IPS-15b (cell line): Measurements from ENCODE around the gene XRCC3.

Experiments
- H3K27me3 ChIP-seq: one replicate; pipeline ENCODE4 v1.6.1; 2013; ENCODE audit warnings: low read length; ENCODE audit not compliant: control insufficient read depth, insufficient read depth
- H3K36me3 ChIP-seq: one replicate; pipeline ENCODE4 v1.6.1; 2013; ENCODE audit warnings: low read length; ENCODE audit not compliant: control insufficient read depth, insufficient read depth
- H3K4me1 ChIP-seq: one replicate; pipeline ENCODE4 v1.6.1; 2013; ENCODE audit warnings: mild to moderate bottlenecking, low read length; ENCODE audit not compliant: control insufficient read depth, insufficient read depth
- H3K4me3 ChIP-seq: one replicate; pipeline ENCODE4 v1.5.1; 2013; ENCODE audit warnings: low read depth, low read length
- H3K9ac ChIP-seq: one replicate; pipeline ENCODE4 v1.6.1; 2013; ENCODE audit warnings: low read depth, mild to moderate bottlenecking, low read length
- H3K9me3 ChIP-seq: one replicate; pipeline ENCODE4 v1.6.1; 2013; ENCODE audit warnings: mild to moderate bottlenecking, low read length; ENCODE audit not compliant: control insufficient read depth, insufficient read depth

XRCC3 gene

DNA sequence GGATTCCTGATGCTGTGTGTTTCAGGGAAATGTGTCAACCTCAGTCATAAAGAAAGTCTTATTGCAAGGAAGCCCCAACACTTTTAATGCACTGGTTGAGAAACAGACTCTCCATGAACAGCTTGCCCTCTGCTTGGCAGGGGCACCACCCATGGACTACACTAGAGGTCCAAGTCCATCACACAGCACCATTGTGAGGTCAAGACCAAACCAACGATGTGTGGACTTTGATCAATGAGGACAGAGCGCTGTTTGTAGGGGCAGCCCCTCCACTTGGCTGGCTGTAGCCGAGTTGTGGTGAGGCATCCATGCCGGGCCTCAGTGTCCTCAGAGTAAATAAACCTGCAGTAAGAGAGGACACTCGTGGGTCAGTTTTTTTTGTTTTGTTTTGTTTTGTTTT, 30.2 kb upstream of the XRCC3 start:
- peaks cover 3% of the 10 kb centered on the region for H3K36me3 ChIP-seq

DNA sequence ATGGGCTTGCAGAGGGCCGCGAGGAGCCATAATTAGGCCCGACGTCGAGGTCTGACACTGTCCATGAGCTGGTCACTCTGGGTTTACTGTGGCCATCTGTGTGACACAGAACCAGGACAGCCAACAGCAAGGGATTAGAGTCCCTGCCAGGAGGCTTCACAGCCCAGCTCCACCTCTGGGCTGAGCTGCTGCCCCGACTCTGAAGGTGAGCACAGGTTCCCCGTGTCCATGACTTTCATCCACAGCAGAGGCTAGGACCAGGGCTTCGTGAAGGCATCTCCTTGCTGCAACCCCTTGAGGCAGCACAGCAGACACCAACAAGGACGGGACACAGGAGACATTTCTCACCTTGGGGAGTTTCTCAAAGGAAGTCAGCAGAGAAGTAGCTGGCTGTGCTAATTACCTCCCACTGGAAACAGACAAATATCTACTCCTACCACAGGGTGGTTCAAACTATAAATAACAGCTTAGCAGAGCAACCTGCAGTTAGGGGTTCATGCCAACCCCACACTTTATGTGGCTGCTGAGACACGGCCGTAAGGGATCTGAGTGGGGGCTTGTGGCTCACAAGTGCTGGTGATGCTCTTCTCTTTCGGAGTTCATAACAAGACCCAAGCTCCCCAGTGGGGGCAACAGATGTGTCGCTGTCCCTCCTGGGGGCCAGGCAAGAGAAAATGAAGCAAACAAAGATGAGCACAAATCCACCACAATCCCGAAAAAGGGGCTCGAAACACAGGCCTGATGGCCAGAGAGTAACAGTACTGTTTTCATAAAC, 29.6 kb upstream of the XRCC3 start:
- H3K36me3 ChIP-seq = peaks cover 3% of the 10 kb centered on the region
- H3K4me3 ChIP-seq = no peak overlapping the region
- no peak overlapping the region for H3K9ac ChIP-seq
- H3K4me1 ChIP-seq = no peaks in the 10 kb centered on the region
- H3K9me3 ChIP-seq = no peaks in the 10 kb centered on the region
- no peaks in the 10 kb centered on the region for H3K27me3 ChIP-seq

More for the DNA sequence above, 30.2 kb upstream of the XRCC3 start:
- Histone ChIP-seq H3K9ac (no peak overlapping the region), H3K4me1 (no peaks in the 10 kb centered on the region), H3K9me3 (no peaks in the 10 kb centered on the region), H3K27me3 (no peaks in the 10 kb centered on the region), H3K4me3 (no peak overlapping the region)

DNA sequence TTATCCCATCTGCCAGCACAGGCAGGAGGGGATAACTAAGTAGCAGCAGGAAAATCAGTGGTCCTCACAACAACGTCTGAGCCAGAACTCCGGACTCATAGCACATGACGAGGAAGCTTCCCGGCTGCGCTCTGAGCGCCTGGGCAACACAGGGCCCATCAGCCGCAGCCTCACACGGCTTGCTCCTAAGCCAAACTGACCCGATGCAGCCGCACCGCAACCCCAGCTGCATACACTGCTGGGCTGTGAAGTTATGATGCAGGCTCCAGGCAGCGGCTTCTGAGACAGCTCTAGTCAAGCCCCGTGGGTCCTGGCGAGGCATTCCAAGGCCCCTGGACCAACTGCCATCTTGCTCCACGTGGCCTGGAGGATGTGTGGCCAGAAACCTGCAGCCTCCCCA, 28.4 kb upstream of the XRCC3 start:
- Histone ChIP-seq H3K4me1 (no peaks in the 10 kb centered on the region), H3K9me3 (no peaks in the 10 kb centered on the region), H3K9ac (no peak overlapping the region), H3K27me3 (no peaks in the 10 kb centered on the region), H3K36me3 (peaks cover 5% of the 10 kb centered on the region), H3K4me3 (no peak overlapping the region)

DNA sequence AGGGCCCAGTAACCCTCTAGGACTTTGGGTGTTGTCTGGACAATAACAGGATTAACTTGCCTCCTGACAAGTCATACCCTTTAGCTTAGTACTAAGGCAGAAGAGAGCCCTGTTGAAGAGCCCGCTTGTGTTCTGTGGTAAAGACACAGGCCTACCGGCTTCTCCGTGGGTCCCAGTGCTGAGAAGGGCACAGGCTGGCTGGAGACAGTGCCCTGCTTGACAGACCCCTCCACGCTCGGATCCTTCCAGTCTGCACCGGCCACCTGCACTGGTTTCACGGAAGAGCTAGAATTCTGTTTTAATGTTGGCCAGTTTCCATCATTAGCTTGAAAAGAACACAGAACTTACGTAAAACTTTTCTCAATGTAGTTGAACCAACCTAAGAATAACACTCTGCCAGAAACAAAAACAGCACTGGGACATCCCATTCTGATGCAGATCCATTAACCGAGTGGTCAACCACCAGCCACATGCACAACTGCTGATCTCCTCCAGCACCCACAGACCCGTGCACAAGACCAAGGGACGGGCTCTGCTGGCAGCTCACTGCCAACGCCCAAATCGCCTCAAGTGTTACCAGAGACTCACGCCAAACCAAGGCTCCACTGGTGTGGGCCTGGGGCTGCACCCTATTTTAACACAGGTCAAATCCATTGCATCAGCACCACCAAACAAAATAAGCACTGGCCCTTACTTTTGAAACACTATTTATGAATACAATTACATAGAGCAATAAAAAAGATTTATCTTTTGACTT, 27.4 kb upstream of the XRCC3 start:
- H3K4me3 ChIP-seq = no peak overlapping the region
- H3K9me3 ChIP-seq = no peaks in the 10 kb centered on the region
- H3K27me3 ChIP-seq = no peaks in the 10 kb centered on the region
- H3K36me3 ChIP-seq = peaks cover 9% of the 10 kb centered on the region
- no peak overlapping the region for H3K9ac ChIP-seq
- no peaks in the 10 kb centered on the region for H3K4me1 ChIP-seq

DNA sequence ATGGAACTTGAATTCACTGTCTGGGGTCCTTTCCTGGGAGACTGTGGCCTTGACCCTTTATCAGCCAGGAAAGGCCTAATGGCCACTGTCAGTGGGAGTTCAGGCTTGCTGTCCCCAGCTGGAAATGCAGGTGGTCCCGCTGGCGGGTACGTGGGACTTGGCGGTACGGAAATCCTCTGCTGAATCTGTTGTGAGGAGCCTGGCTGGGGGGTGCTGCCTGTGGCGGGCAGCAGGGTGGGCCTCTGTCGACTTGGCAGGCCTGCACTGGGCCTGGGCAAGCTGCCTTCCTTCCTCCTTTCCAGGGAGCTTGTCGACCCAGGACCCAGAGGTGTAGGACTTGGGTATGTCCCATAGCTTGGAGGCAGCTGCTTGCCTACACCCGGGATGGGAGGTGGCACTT, 26.6 kb upstream of the XRCC3 start:
- Histone ChIP-seq H3K27me3 (no peaks in the 10 kb centered on the region), H3K9ac (no peak overlapping the region), H3K4me1 (no peaks in the 10 kb centered on the region), H3K9me3 (no peaks in the 10 kb centered on the region), H3K36me3 (peaks cover 9% of the 10 kb centered on the region), H3K4me3 (no peak overlapping the region)

DNA sequence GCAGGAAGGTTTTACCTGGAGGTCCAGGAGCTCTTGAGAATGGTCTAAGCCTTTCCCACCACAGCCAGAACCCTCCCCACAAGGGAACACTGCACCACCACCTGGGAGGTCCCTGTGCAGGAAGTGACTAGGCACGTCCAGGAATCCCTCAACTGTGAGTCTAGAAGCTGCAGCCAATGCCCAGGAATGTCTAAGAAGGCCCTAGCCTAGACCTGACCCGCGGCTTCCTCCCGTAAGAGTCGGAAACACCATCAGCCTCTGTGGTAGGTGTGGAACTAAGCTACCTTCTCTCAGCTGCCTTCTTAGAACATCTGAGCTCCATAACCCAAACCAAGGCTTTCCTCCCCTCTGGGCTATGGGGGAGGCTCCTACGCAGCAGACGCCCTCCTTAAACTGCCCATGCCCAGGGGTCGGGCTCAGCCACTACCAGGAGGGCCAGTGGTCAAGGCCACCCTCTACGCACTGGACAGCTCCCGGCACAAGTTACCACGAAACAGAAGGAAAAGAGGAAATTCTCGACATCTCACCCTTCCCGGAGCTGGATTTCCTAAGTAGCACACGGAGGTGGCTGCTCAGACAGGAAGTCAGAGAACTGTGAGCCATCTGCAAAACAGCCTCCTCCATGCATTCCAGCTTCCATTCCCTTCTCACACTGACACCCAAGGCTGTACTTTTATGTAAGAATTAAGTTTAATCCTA, 25.9 kb upstream of the XRCC3 start:
- no peak overlapping the region for H3K4me3 ChIP-seq
- H3K36me3 ChIP-seq = peaks cover 9% of the 10 kb centered on the region
- H3K9ac ChIP-seq = no peak overlapping the region

DNA sequence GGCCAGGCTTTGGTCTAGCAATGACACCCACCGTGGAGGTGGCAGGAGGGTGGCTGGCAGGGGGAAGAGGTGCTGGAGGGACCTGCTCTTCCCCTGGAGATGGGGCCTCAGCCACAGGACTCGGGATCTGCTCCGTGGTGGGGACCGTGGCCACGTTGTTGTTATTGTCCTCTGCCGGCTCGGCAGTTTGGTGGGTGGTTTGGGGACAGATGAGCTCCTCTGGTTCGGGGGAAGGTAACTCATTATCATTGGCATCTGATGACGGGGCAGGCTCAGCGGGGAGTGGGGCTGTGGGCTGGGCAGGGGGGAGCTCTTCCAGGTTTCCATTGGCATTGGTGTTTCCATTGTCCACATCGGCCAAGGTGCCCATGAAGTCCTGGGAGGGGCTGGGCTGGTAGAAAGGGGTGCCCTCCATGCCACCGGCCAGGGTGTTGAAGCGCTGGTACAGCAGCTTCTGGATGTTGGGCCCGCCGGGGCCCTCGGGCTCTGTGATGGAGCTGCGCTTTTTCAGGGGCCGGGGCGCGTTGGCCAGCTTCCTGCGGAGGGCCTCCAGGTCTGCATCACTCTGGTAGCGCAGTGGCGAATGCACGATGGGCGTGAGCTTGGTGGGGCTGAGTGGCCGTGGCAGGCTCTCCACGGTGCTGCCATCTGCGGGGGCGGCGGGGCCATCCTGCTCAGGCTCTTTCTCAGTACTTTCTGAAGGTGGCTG, 24.7 kb upstream of the XRCC3 start:
- H3K36me3 ChIP-seq = peaks cover 9% of the 10 kb centered on the region
- H3K27me3 ChIP-seq = no peaks in the 10 kb centered on the region
- no peaks in the 10 kb centered on the region for H3K4me1 ChIP-seq
- H3K9ac ChIP-seq = no peak overlapping the region
- H3K9me3 ChIP-seq = no peaks in the 10 kb centered on the region
- H3K4me3 ChIP-seq = no peak overlapping the region

More for the DNA sequence above, 25.9 kb upstream of the XRCC3 start:
- Histone ChIP-seq H3K4me1 (no peaks in the 10 kb centered on the region), H3K27me3 (no peaks in the 10 kb centered on the region), H3K9me3 (no peaks in the 10 kb centered on the region)

DNA sequence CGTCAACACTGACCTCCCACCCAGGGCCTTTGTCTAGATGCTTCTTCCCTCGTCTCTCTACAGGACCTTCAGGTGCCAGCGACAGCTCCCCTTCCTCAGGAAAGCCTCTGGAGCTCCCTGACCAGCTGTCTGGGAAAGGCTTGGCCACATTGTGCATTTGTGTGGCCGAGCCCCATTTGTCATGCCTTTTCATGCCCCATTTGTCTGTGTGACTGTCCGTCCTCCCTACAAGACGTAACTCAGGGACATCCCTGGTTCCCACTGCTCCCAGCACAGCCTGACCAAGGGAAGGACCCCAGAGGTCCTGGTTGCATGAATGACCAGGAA, 24.2 kb upstream of the XRCC3 start:
- Histone ChIP-seq H3K9ac (no peak overlapping the region), H3K9me3 (no peaks in the 10 kb centered on the region), H3K27me3 (no peaks in the 10 kb centered on the region), H3K36me3 (peaks cover 6% of the 10 kb centered on the region), H3K4me1 (no peaks in the 10 kb centered on the region), H3K4me3 (no peak overlapping the region)

DNA sequence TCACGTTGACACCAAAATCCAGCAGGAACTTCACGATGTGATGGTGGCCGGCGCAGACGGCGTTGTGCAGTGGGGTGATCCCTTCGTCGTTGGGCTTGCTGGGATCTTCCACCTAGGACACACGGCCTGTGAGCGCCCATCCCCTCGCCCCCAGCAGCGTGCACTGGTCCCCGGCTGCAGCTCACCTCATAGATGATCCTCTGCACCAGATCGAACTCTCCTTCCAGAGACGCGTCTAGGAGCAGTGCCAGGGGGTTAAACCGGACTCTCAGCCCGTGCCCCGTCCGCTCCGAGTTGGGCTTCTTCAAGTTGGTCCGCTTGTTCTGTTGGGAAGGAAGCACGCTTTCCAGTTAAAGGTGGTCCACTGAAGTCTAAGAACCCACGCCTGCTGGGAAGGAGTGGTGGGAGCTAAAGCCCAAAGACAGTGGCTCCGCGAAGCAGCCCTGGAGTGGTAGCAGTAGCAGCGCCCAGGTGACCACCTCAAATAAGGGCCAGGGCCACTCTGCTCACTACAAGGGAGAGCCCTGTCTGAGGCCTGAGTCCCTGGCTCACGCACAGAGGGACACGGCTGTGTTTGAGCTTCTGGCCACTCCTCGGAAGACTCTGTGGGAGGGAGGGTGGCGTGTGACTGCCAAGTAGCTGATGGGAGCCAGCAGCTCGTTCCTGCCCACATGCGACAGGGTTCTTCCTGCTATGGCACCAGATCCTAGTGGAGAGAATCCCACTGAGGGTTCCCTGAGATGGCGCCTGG, 23.6 kb upstream of the XRCC3 start:
- Histone ChIP-seq H3K4me1 (no peaks in the 10 kb centered on the region), H3K4me3 (no peak overlapping the region), H3K36me3 (peaks cover 11% of the 10 kb centered on the region), H3K9ac (no peak overlapping the region), H3K27me3 (no peaks in the 10 kb centered on the region), H3K9me3 (no peaks in the 10 kb centered on the region)

DNA sequence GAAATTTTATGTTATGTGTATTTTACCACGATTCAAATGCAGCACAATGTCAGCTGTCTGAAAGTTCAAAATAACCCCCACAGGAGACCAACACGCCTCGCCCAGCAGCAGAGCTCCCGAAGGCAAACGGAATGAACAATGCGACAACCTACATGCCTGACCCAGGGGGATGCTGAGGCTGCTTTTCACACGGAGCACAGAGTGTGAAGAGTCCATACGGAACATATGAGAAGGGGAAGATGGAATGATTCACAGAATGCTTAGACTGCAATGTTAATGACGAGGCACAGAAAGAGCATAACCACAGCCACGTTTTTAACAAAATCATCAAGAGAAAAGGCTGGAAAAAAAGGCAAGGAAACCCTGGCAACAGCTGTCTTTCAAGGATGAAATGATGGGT, 22.9 kb upstream of the XRCC3 start:
- Histone ChIP-seq H3K36me3 (peaks cover 17% of the 10 kb centered on the region), H3K4me1 (no peaks in the 10 kb centered on the region), H3K9me3 (no peaks in the 10 kb centered on the region)

DNA sequence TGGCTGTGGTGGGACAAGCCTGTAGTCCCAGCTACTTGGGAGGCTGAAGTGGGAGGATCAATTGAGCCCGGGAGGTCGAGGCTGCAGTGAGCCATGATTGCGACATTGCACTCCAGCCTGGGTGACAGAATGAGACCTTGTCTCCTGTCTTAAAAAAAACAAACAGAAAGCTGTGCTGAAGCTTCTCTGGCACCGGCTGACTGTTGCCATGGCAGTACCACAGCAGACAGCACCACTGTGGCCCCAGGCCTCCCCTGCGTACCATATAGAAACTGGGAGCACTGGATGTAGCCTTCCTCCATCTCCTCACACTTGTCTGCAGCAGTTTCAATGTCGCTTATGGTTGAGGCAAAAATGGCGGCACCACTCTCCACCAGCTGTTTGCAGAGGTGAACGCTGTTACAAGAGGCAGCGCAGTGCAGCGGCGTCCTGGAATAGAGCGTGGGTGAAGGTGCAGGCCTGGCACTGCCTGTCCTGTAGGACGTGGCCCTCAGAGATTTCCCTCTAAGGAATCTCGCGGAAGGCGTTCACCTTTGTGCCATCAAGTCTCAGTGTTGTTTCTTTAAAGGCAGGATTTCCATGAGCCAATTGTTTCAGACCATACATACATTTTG, 22.3 kb upstream of the XRCC3 start:
- H3K36me3 ChIP-seq = peaks cover 23% of the 10 kb centered on the region
- H3K4me1 ChIP-seq = no peaks in the 10 kb centered on the region
- H3K27me3 ChIP-seq = no peaks in the 10 kb centered on the region
- no peak overlapping the region for H3K4me3 ChIP-seq
- H3K9me3 ChIP-seq = no peaks in the 10 kb centered on the region
- H3K9ac ChIP-seq = no peak overlapping the region

More for the DNA sequence above, 22.9 kb upstream of the XRCC3 start:
- no peak overlapping the region for H3K9ac ChIP-seq
- no peak overlapping the region for H3K4me3 ChIP-seq
- H3K27me3 ChIP-seq = no peaks in the 10 kb centered on the region
